CD14-positive monocyte (primary cell): ENCODE results near the gene TMEM126B. TPM values are rescaled to one million over a fixed set of nuclear protein-coding genes. Genes with fewer than 3 reads are reported as not detected.
"Not testable (repeated sequence)": the region's sequence is repeated elsewhere in the genome, so short reads cannot be mapped to it uniquely, and the experiment has no call there.

ENCODE experiments used
- DNase-seq, 3 donors: peaks; one replicate each; pipeline ENCODE4 v3.0.0-alpha.2; 2011 to 2022
- H2AFZ ChIP-seq: 2 replicates; pipeline ENCODE4 v1.6.0; 2012; ENCODE audit warnings: mild to moderate bottlenecking, low read depth, low read length, inconsistent platforms; ENCODE audit not compliant: insufficient read depth, poor library complexity, severe bottlenecking
- H3K27ac ChIP-seq, 2 donors: 1 replicate in 1 of 2; 2 replicates in 1 of 2; pipeline ENCODE4 v1.5.1; 2012 to 2013; ENCODE audit warnings: low read length in 2 of 2, control low read depth in 1 of 2, inconsistent platforms in 1 of 2, low read depth in 1 of 2, mild to moderate bottlenecking in 1 of 2
- H3K27me3 ChIP-seq, 2 donors: one replicate each; pipeline versions ENCODE4 v1.6.0 to v1.6.1; 2011 to 2013; ENCODE audit warnings: low read length in 2 of 2; ENCODE audit not compliant: control insufficient read depth in 2 of 2, insufficient read depth in 2 of 2
- H3K36me3 ChIP-seq, 2 donors: replicated peaks in 1 of 2; 1 replicate in 1 of 2; 2 replicates in 1 of 2; pipeline versions ENCODE4 v1.5.1 to v1.6.1; 2012 to 2013; ENCODE audit warnings: low read length in 2 of 2, control low read depth in 1 of 2, inconsistent platforms in 1 of 2, mild to moderate bottlenecking in 1 of 2; ENCODE audit not compliant: insufficient read depth in 2 of 2, control insufficient read depth in 1 of 2
- H3K4me1 ChIP-seq, 2 donors: 1 replicate in 1 of 2; 2 replicates in 1 of 2; pipeline versions ENCODE4 v1.5.1 to v1.6.1; 2012 to 2013; ENCODE audit warnings: low read length in 2 of 2, control low read depth in 1 of 2, inconsistent platforms in 1 of 2, mild to moderate bottlenecking in 1 of 2, moderate library complexity in 1 of 2; ENCODE audit not compliant: insufficient read depth in 2 of 2, control insufficient read depth in 1 of 2
- H3K4me2 ChIP-seq: replicated peaks from 2 replicates; pipeline ENCODE3; 2012; ENCODE audit warnings: low read length, moderate library complexity, mild to moderate bottlenecking; ENCODE audit not compliant: poor library complexity, severe bottlenecking; ENCODE audit errors: extremely low read depth
- H3K4me3 ChIP-seq, 3 experiments: fragments of 200-600 bp in 1 of 3; sonication (generic) in 1 of 3; replicated peaks in 1 of 3; 1 replicate in 2 of 3; 2 replicates in 1 of 3; pipeline ENCODE4 v1.5.1; 2011 to 2013; ENCODE audit warnings: low read length in 3 of 3, mild to moderate bottlenecking in 3 of 3, control low read depth in 2 of 3, low read depth in 2 of 3, inconsistent platforms in 1 of 3, moderate library complexity in 1 of 3
- H3K79me2 ChIP-seq: 2 replicates; pipeline ENCODE4 v1.6.0; 2012; ENCODE audit warnings: mild to moderate bottlenecking, control low read depth, inconsistent platforms, low read length, moderate library complexity; ENCODE audit not compliant: insufficient read depth
- H3K9ac ChIP-seq: 2 replicates; pipeline ENCODE4 v1.6.0; 2017; ENCODE audit warnings: low read length, mild to moderate bottlenecking; ENCODE audit not compliant: insufficient read depth, poor library complexity, severe bottlenecking
- H3K9me3 ChIP-seq, 2 donors: replicated peaks in 1 of 2; 1 replicate in 1 of 2; 2 replicates in 1 of 2; pipeline versions ENCODE4 v1.5.1 to v1.6.1; 2012 to 2013; ENCODE audit warnings: low read length in 2 of 2, control low read depth in 1 of 2; ENCODE audit not compliant: control insufficient read depth in 1 of 2, insufficient read depth in 1 of 2
- H4K20me1 ChIP-seq: 2 replicates; pipeline ENCODE4 v1.6.0; 2012; ENCODE audit warnings: mild to moderate bottlenecking, low read length, control low read depth, moderate library complexity; ENCODE audit not compliant: insufficient read depth
- H3K27ac Mint-ChIP-seq, 7 donors: one replicate each; pipeline ENCODE4 v1.8.0; 2020; ENCODE audit warnings: mild to moderate bottlenecking in 7 of 7, mixed read lengths in 7 of 7, moderate library complexity in 6 of 7, inconsistent platforms in 2 of 7
- H3K27me3 Mint-ChIP-seq, 3 donors: one replicate each; pipeline ENCODE4 v1.8.0; 2021 to 2022; ENCODE audit warnings: low read depth in 3 of 3, mild to moderate bottlenecking in 3 of 3, mixed read lengths in 3 of 3, moderate library complexity in 3 of 3, inconsistent platforms in 1 of 3
- H3K36me3 Mint-ChIP-seq, 2 donors: one replicate each; pipeline ENCODE4 v1.8.0; 2020; ENCODE audit warnings: mixed read lengths in 2 of 2, inconsistent platforms in 1 of 2, mild to moderate bottlenecking in 1 of 2
- H3K4me1 Mint-ChIP-seq: one replicate; pipeline ENCODE4 v1.8.0; 2020; ENCODE audit warnings: mild to moderate bottlenecking, mixed read lengths
- H3K4me3 Mint-ChIP-seq, 2 donors: one replicate each; pipeline ENCODE4 v1.8.0; 2020; ENCODE audit warnings: mild to moderate bottlenecking in 2 of 2, mixed read lengths in 2 of 2, moderate library complexity in 1 of 2
- H3K9me3 Mint-ChIP-seq, 7 donors: one replicate each; pipeline ENCODE4 v1.8.0; 2020 to 2022; ENCODE audit warnings: mixed read lengths in 7 of 7, mild to moderate bottlenecking in 6 of 7, moderate library complexity in 6 of 7, inconsistent platforms in 2 of 7
- WGBS: methylation state at CpG from one replicate; pipeline ENCODE4 v1.1.5; 2013; ENCODE audit warnings: missing lambda C conversion rate; ENCODE audit not compliant: insufficient coverage; 5-methylcytosine and 5-hydroxymethylcytosine counted together
- intact Hi-C, 2 donors: fragments of 100-400 bp; cut with micrococcal nuclease; formaldehyde crosslinking; loops; one replicate each; pipeline versions ENCODE4 v1.15.0 to v1.15.1; 2023
- polyA plus RNA-seq, 3 donors: library from polyadenylated mRNA; depleted of rRNA in 1 of 3; unstranded in 2 of 3; stranded (reverse) in 1 of 3; fragments of 300-500 nt in 2 of 3; fragments of >200 nt in 1 of 3; fragmentation: Illumina TruSeq in 2 of 3; gene quantifications; 1 replicate in 2 of 3; 2 replicates in 1 of 3; pipeline ENCODE4 v1.2.3, GENCODE V29; 2012 to 2021
- TF ChIP-seq, protein P1 (sequence below): fragments of 200-600 bp; IDR thresholded peaks from one replicate; pipeline ENCODE4 v1.8.0; 2022; ENCODE audit warnings: antibody characterized with exemption, mild to moderate bottlenecking

The TMEM126B gene
- polyA plus RNA-seq, 3 donors, result 24.7 to 44.3 (median 41.1) TPM

DNA sequence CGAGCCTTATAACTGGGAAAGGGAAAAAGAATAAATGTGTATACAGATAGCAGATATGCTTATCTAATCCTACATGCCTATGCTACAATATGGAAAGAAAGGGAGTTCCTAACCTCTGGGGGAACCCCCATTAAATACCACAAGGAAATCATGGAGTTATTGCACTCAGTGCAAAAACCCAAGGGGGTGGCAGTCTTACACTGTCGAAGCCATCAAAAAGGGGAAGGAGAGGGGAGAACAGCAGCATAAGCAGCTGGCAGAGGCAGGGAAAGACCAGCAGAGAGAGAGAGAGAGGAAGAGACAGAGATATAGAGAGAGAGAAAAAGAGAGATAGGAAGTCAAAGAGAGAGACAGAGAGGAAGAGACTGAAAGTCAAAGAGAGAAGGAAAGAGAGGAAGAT, 16.8 kb upstream of the TMEM126B start:
- H3K36me3 Mint-ChIP-seq, H3K9ac ChIP-seq, H3K4me2 ChIP-seq, H3K4me1 ChIP-seq, H4K20me1 ChIP-seq, H3K9me3 ChIP-seq, H3K27me3 ChIP-seq, H3K27ac ChIP-seq, H3K36me3 ChIP-seq, H3K79me2 ChIP-seq, intact Hi-C loops, H2AFZ ChIP-seq, H3K4me3 ChIP-seq, H3K4me3 Mint-ChIP-seq, H3K27me3 Mint-ChIP-seq: not testable (repeated sequence)
- Mint-ChIP-seq H3K4me1 (peaks cover 15% of the 10 kb centered on the region), H3K27ac (peak overlapping the region in 2 of 7 donors; percentile 41 to 68), H3K9me3 (peaks cover 3 to 10% (median 5%) of the 10 kb centered on the region in 7 donors)
- peak in 1 of 3 donors; percentile 26 for DNase-seq
- 0% methylated on average over 1 of the region's 2 CpGs for WGBS

DNA sequence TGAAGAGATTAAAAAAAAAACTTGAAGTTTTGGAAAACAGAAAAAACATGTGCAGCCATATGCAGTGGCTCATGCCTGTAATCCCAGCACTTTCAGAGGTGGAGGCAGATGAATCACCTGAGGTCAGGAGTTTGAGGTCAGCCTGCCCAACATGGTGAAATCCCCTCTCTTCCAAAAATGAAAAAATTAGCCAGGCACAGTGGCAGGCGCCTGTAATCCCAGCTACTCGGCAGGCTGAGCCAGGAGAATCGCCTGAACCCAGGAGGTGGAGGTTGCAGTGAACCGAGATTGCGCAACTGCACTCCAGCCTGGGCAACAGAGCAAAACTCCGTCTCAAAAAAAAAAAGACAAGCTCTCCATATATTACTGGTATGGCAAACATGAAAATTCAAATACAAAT, 8.9 kb upstream of the TMEM126B start:
- no peak overlapping the region for H3K4me3 Mint-ChIP-seq
- H3K9me3 Mint-ChIP-seq, result peaks cover 0 to 3% (median 0%) of the 10 kb centered on the region in 7 donors

More for the DNA sequence above, 8.9 kb upstream of the TMEM126B start:
- no peak for DNase-seq
- H3K27ac ChIP-seq, result no peak overlapping the region
- no peak overlapping the region for H2AFZ ChIP-seq
- H3K36me3 Mint-ChIP-seq, result no peaks in the 10 kb centered on the region
- H3K4me1 ChIP-seq, result no peaks in the 10 kb centered on the region
- no peaks in the 10 kb centered on the region for H3K27me3 Mint-ChIP-seq
- no peaks in the 10 kb centered on the region for H3K4me1 Mint-ChIP-seq
- H3K4me2 ChIP-seq, result no peak overlapping the region
- no peak overlapping the region for H3K27ac Mint-ChIP-seq
- no peaks in the 10 kb centered on the region for H4K20me1 ChIP-seq
- no peak overlapping the region for H3K9ac ChIP-seq
- no peaks in the 10 kb centered on the region for H3K79me2 ChIP-seq
- 68% methylated on average over 3 of the region's 6 CpGs for WGBS
- H3K27me3 ChIP-seq, result no peaks in the 10 kb centered on the region
- no peak overlapping the region for H3K4me3 ChIP-seq
- no peaks in the 10 kb centered on the region for H3K36me3 ChIP-seq
- intact Hi-C loops, result no loop called here
- TF ChIP-seq, protein P1, sequence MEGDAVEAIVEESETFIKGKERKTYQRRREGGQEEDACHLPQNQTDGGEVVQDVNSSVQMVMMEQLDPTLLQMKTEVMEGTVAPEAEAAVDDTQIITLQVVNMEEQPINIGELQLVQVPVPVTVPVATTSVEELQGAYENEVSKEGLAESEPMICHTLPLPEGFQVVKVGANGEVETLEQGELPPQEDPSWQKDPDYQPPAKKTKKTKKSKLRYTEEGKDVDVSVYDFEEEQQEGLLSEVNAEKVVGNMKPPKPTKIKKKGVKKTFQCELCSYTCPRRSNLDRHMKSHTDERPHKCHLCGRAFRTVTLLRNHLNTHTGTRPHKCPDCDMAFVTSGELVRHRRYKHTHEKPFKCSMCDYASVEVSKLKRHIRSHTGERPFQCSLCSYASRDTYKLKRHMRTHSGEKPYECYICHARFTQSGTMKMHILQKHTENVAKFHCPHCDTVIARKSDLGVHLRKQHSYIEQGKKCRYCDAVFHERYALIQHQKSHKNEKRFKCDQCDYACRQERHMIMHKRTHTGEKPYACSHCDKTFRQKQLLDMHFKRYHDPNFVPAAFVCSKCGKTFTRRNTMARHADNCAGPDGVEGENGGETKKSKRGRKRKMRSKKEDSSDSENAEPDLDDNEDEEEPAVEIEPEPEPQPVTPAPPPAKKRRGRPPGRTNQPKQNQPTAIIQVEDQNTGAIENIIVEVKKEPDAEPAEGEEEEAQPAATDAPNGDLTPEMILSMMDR, result no peak
- no peaks in the 10 kb centered on the region for H3K9me3 ChIP-seq
